HL-60 (cell line): ENCODE measurements around the gene MAP1B.

ENCODE experiments used
- DNase-seq, 2 experiments: peaks; one replicate each; pipeline ENCODE4 v3.0.0-alpha.2; 2010 to 2020; ENCODE audit warnings: low read depth in 1 of 2, low spot score in 1 of 2
- H3K27ac ChIP-seq: fragments of 250-450 bp; sonication (Bioruptor Pico); replicated peaks from 2 replicates; pipeline ENCODE4 v1.5.1; 2020; ENCODE audit warnings: mild to moderate bottlenecking, moderate library complexity
- H3K27me3 ChIP-seq: fragments of 250-450 bp; sonication (Bioruptor Pico); 2 replicates; pipeline ENCODE4 v1.5.1; 2021; ENCODE audit warnings: mild to moderate bottlenecking, moderate library complexity; ENCODE audit not compliant: insufficient read depth, poor library complexity, severe bottlenecking
- H3K4me3 ChIP-seq: replicated peaks from 2 replicates; pipeline ENCODE4 v1.5.1; 2011; ENCODE audit warnings: mild to moderate bottlenecking, control low read depth, low read length; ENCODE audit not compliant: insufficient read depth
- CTCF ChIP-seq: IDR thresholded peaks from one replicate; pipeline ENCODE4 v1.5.1; 2011; ENCODE audit warnings: low read length, control low read depth, inconsistent platforms; ENCODE audit not compliant: insufficient read depth
- GABPA ChIP-seq: IDR thresholded peaks from 2 replicates; pipeline ENCODE4 v1.6.1; 2012; ENCODE audit warnings: low read depth
- POLR2AphosphoS5 ChIP-seq: IDR thresholded peaks from 2 replicates; pipeline ENCODE4 v1.6.1; 2012; ENCODE audit warnings: low read depth
- REST ChIP-seq: IDR thresholded peaks from 2 replicates; pipeline ENCODE4 v1.6.1; 2012; ENCODE audit warnings: low read depth; ENCODE audit not compliant: insufficient replicate concordance
- SPI1 ChIP-seq: IDR thresholded peaks from 2 replicates; pipeline ENCODE4 v1.6.1; 2012; ENCODE audit warnings: low read depth, mild to moderate bottlenecking, borderline replicate concordance
- microRNA-seq: library from miRNA; unstranded; fragments of <30 nt; microRNA quantifications from one replicate; pipeline ENCODE4, GENCODE V29; 2018

The MAP1B gene

GRCh38 chr5:72256536-72256935, 149.3 kb downstream of the MAP1B start:
- no peak for DNase-seq
- H3K4me3 ChIP-seq = no peak overlapping the region
- no peaks in the 10 kb centered on the region for H3K27me3 ChIP-seq
- no peak overlapping the region for H3K27ac ChIP-seq
- TF ChIP-seq CTCF (no peak), SPI1 (no peak), REST (no peak), POLR2AphosphoS5 (no peak), GABPA (no peak)

Small RNA genes lying within 50 kb of the gene (microRNA-seq; reads per million reads assigned to microRNA genes)
- gene MIR4803 = 1.5 reads per million
